HepG2 (cell line): ENCODE data around the gene SRF. TPM values are rescaled to one million over a fixed set of nuclear protein-coding genes. Genes with fewer than 3 reads are reported as not detected.

Experiments
- GABPB1 ChIP-seq: IDR thresholded peaks from 2 replicates; pipeline ENCODE4 v1.6.1; 2016; ENCODE audit warnings: mild to moderate bottlenecking, missing genetic modification reagents, moderate library complexity, missing compliant biosample characterization
- MAFG ChIP-seq: sonication (generic); formaldehyde crosslinking; IDR thresholded peaks from 2 replicates; pipeline ENCODE4 v1.5.1; 2020; ENCODE audit warnings: mild to moderate bottlenecking, missing genetic modification reagents
- NR1H2 ChIP-seq: sonication (generic); formaldehyde crosslinking; IDR thresholded peaks from 2 replicates; pipeline ENCODE4 v1.8.1; 2022; ENCODE audit warnings: low read depth, missing genetic modification reagents, borderline replicate concordance
- SUZ12 ChIP-seq: fragments of 150-350 bp; IDR thresholded peaks from 2 replicates; pipeline ENCODE4 v1.6.1; 2014; ENCODE audit warnings: low read depth, low read length
- SYNCRIP ChIP-seq: fragments of 200-400 bp; formaldehyde crosslinking; IDR thresholded peaks from 2 replicates; pipeline ENCODE4 v1.6.1; 2018; ENCODE audit warnings: mild to moderate bottlenecking, low read depth, low read length; ENCODE audit not compliant: insufficient read depth
- ZFP82 ChIP-seq: sonication (generic); formaldehyde crosslinking; IDR thresholded peaks from 2 replicates; pipeline ENCODE4 v1.5.1; 2020; ENCODE audit warnings: mild to moderate bottlenecking, missing genetic modification reagents, borderline replicate concordance
- ZNF274 ChIP-seq: sonication (generic); formaldehyde crosslinking; IDR thresholded peaks from 2 replicates; pipeline ENCODE4 v1.5.1; 2020; ENCODE audit warnings: mild to moderate bottlenecking, missing genetic modification reagents
- ZNF3 ChIP-seq: IDR thresholded peaks from 2 replicates; pipeline ENCODE4 v1.7.0; 2017; ENCODE audit warnings: inconsistent platforms
- ZNF354B ChIP-seq: sonication (generic); formaldehyde crosslinking; IDR thresholded peaks from 2 replicates; pipeline ENCODE4 v1.8.0; 2022; ENCODE audit warnings: mild to moderate bottlenecking, missing genetic modification reagents
- ZNF432 ChIP-seq: sonication (generic); formaldehyde crosslinking; IDR thresholded peaks from 2 replicates; pipeline ENCODE4 v1.5.0; 2020; ENCODE audit warnings: missing genetic modification reagents, mild to moderate bottlenecking, borderline replicate concordance
- polyA plus RNA-seq, 8 experiments: library from polyadenylated mRNA; depleted of rRNA in 3 of 8; stranded (reverse) in 7 of 8; unstranded in 1 of 8; fragments of >200 nt; fragmentation: Illumina TruSeq in 4 of 8; extraction: Trizol in 4 of 8; gene quantifications; 2 replicates each; pipeline versions ENCODE4 v1.2.1 to v1.2.3, GENCODE V29; 2011 to 2016; ENCODE audit warnings: low read depth in 4 of 8, missing spikeins in 1 of 8, mixed read lengths in 1 of 8; ENCODE audit not compliant: insufficient read depth in 1 of 8
- total RNA-seq, 5 experiments: library from RNA; depleted of rRNA; stranded (reverse); fragments of >200 nt; fragmentation: Illumina TruSeq; extraction: Trizol; gene quantifications; 2 replicates each; pipeline ENCODE4 v1.2.3, GENCODE V29; 2016; ENCODE audit warnings: low read depth in 1 of 5
- TF ChIP-seq, protein P1 (sequence below): IDR thresholded peaks from 2 replicates; pipeline ENCODE4 v1.6.1; 2016; ENCODE audit warnings: low read depth, borderline replicate concordance
- TF ChIP-seq, protein P2 (sequence below): sonication (generic); formaldehyde crosslinking; IDR thresholded peaks from 2 replicates; pipeline ENCODE4 v1.4.0; 2020; ENCODE audit warnings: low read depth, mild to moderate bottlenecking, missing genetic modification reagents
- TF ChIP-seq, protein P3 (sequence below): sonication (generic); formaldehyde crosslinking; IDR thresholded peaks from 2 replicates; pipeline ENCODE4 v1.4.0; 2020; ENCODE audit warnings: mild to moderate bottlenecking, missing genetic modification reagents
- TF ChIP-seq, protein P4 (sequence below): sonication (generic); formaldehyde crosslinking; conservative IDR thresholded peaks from 2 replicates; pipeline ENCODE4 v1.8.0; 2022; ENCODE audit warnings: missing genetic modification reagents
- TF ChIP-seq, protein P5 (sequence below): sonication (generic); formaldehyde crosslinking; IDR thresholded peaks from 2 replicates; pipeline ENCODE4 v1.4.0; 2020; ENCODE audit warnings: missing genetic modification reagents, borderline replicate concordance
- TF ChIP-seq, protein P6 (sequence below): sonication (generic); formaldehyde crosslinking; IDR thresholded peaks from 2 replicates; pipeline ENCODE4 v1.8.0; 2022; ENCODE audit warnings: missing genetic modification reagents, low read depth, mild to moderate bottlenecking, borderline replicate concordance
- TF ChIP-seq, protein P7 (sequence below): IDR thresholded peaks from 2 replicates; pipeline ENCODE4 v1.6.1; 2016; ENCODE audit warnings: mild to moderate bottlenecking, missing biosample characterization, missing genetic modification reagents

SRF gene
- total and polyA plus RNA-seq, 2 of the 13 experiments (the other 11 are each of a cell fraction or from before 2014, with no cell fraction given): 25.5 to 44.1 TPM

DNA sequence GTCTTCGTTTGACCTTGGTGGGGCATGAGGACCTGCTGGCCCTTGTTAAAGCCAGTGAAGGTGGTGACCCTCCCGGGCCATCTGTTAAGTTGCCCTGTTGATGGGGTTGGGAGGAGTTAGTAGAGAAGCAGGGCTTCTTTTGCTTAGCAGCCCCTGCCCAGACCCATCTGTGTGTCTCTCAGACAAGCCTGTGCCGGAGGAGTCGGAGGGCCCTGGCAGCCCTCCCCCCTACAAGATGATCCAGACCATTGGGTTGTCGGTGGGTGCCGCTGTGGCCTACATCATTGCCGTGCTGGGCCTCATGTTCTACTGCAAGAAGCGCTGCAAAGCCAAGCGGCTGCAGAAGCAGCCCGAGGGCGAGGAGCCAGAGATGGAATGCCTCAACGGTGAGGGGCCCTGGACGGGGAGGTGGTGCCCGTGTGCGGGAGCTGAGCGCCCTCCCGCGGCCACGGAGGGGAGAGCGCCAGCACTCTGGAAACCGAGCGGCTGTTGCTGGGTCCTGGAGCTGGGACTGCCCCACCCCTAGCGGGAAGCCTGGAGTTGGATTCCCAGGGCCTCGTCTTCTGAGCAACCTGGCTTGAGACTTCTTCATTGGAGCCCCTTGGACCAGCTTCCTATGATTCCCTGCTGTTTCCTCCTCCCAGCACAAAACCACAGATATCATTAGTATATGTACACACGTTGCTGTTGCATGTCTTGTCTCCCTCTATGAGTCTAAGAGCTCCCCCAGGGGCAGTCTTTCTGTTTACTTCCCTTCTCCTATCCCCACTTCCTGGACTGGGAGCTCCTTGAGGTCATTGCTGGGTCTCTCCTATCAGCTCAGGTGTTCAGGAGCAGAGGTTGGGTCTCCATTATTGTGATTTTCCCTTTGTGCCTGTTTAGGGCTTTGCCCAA is 27.6 kb upstream of the SRF start (continued):
- TF ChIP-seq MAFG (no peak), ZNF274 (CRISPR knock-in tag) (no peak; the same call in 1 of the 2 replicates), SYNCRIP (no peak), ZNF3 (no peak), NR1H2 (CRISPR knock-in tag) (peak; percentile 39; the same call in 1 of the 2 replicates), SUZ12 (no peak), ZNF354B (CRISPR knock-in tag) (no peak), ZNF432 (CRISPR knock-in tag) (no peak), GABPB1 (CRISPR knock-in tag) (peak; percentile 81), ZFP82 (no peak)
- TF ChIP-seq, protein P1, sequence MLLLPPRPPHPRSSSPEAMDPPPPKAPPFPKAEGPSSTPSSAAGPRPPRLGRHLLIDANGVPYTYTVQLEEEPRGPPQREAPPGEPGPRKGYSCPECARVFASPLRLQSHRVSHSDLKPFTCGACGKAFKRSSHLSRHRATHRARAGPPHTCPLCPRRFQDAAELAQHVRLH (CRISPR knock-in tag): peak; percentile 94; the same call in 1 of the 2 replicates
- TF ChIP-seq, protein P2, sequence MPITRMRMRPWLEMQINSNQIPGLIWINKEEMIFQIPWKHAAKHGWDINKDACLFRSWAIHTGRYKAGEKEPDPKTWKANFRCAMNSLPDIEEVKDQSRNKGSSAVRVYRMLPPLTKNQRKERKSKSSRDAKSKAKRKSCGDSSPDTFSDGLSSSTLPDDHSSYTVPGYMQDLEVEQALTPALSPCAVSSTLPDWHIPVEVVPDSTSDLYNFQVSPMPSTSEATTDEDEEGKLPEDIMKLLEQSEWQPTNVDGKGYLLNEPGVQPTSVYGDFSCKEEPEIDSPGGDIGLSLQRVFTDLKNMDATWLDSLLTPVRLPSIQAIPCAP: no peak
- TF ChIP-seq, protein P3, sequence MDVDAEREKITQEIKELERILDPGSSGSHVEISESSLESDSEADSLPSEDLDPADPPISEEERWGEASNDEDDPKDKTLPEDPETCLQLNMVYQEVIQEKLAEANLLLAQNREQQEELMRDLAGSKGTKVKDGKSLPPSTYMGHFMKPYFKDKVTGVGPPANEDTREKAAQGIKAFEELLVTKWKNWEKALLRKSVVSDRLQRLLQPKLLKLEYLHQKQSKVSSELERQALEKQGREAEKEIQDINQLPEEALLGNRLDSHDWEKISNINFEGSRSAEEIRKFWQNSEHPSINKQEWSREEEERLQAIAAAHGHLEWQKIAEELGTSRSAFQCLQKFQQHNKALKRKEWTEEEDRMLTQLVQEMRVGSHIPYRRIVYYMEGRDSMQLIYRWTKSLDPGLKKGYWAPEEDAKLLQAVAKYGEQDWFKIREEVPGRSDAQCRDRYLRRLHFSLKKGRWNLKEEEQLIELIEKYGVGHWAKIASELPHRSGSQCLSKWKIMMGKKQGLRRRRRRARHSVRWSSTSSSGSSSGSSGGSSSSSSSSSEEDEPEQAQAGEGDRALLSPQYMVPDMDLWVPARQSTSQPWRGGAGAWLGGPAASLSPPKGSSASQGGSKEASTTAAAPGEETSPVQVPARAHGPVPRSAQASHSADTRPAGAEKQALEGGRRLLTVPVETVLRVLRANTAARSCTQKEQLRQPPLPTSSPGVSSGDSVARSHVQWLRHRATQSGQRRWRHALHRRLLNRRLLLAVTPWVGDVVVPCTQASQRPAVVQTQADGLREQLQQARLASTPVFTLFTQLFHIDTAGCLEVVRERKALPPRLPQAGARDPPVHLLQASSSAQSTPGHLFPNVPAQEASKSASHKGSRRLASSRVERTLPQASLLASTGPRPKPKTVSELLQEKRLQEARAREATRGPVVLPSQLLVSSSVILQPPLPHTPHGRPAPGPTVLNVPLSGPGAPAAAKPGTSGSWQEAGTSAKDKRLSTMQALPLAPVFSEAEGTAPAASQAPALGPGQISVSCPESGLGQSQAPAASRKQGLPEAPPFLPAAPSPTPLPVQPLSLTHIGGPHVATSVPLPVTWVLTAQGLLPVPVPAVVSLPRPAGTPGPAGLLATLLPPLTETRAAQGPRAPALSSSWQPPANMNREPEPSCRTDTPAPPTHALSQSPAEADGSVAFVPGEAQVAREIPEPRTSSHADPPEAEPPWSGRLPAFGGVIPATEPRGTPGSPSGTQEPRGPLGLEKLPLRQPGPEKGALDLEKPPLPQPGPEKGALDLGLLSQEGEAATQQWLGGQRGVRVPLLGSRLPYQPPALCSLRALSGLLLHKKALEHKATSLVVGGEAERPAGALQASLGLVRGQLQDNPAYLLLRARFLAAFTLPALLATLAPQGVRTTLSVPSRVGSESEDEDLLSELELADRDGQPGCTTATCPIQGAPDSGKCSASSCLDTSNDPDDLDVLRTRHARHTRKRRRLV (CRISPR knock-in tag): no peak
- TF ChIP-seq, protein P4, sequence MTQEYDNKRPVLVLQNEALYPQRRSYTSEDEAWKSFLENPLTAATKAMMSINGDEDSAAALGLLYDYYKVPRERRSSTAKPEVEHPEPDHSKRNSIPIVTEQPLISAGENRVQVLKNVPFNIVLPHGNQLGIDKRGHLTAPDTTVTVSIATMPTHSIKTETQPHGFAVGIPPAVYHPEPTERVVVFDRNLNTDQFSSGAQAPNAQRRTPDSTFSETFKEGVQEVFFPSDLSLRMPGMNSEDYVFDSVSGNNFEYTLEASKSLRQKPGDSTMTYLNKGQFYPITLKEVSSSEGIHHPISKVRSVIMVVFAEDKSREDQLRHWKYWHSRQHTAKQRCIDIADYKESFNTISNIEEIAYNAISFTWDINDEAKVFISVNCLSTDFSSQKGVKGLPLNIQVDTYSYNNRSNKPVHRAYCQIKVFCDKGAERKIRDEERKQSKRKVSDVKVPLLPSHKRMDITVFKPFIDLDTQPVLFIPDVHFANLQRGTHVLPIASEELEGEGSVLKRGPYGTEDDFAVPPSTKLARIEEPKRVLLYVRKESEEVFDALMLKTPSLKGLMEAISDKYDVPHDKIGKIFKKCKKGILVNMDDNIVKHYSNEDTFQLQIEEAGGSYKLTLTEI (CRISPR knock-in tag): no peak
- TF ChIP-seq, protein P5, sequence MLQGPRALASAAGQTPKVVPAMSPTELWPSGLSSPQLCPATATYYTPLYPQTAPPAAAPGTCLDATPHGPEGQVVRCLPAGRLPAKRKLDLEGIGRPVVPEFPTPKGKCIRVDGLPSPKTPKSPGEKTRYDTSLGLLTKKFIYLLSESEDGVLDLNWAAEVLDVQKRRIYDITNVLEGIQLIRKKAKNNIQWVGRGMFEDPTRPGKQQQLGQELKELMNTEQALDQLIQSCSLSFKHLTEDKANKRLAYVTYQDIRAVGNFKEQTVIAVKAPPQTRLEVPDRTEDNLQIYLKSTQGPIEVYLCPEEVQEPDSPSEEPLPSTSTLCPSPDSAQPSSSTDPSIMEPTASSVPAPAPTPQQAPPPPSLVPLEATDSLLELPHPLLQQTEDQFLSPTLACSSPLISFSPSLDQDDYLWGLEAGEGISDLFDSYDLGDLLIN: no peak
- TF ChIP-seq, protein P6, sequence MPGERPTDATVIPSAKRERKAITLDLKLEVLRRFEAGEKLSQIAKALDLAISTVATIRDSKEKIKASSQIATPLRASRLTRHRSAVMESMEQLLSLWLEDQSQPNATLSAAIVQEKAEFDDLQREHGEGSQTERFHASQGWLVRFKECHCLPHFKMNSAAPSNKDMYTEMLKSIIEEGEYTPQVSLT (CRISPR knock-in tag): no peak
- TF ChIP-seq, protein P7, sequence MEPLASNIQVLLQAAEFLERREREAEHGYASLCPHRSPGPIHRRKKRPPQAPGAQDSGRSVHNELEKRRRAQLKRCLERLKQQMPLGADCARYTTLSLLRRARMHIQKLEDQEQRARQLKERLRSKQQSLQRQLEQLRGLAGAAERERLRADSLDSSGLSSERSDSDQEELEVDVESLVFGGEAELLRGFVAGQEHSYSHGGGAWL: no peak; the same call in none of the 2 replicates
